GM19193 (cell line): ENCODE measurements around the gene PTCH1.

Experiments
- POLR2A ChIP-seq: IDR thresholded peaks from 4 replicates; pipeline ENCODE4 v1.6.1; 2011; ENCODE audit not compliant: insufficient read depth, insufficient read length; ENCODE audit errors: extremely low read depth

PTCH1 gene

DNA sequence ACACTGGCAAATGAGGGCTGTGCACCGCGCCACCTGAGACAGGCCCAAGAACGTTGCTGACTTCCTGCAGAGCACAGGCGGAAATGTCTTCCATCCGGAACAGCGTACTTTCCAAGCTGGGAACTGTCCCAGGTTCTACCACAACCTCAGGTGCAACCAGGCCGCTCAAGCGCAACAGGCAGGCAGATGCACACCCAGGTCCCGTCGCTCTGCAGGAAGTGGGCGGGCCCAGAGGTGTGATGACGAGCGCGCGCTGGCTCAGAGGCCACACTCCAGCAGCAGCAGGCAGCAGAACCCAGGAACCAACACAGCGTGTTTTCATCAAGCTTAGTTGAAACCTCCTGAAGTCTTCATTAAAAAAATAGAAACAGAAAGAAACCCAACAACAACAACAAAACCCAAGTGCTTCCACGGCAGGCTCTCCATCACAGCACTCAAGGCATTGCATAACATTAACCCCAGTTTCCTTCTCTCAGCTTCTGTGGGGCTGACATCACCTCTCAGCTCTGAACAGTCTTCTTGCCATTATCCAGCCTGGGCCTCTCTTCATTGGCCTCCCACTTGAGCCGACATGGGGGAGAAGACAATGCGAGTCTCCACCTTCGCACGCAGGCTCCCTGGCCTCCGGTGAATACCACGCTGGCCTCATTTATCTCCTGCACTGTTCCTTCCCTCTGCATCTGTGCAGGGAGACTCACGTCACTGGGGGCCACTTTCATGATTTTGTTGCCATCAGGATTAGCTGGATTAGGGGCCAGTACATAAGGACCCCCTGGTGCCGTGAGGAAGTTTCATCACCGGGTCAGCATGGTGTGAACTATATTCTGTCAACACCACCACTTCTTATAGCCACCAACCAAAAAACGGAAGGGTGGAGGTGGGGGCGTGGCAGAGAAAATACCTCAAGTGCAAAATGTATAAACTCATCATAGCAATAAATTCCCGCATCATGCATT, 22.1 kb downstream of the PTCH1 start:
- TF ChIP-seq POLR2A = no peak

DNA sequence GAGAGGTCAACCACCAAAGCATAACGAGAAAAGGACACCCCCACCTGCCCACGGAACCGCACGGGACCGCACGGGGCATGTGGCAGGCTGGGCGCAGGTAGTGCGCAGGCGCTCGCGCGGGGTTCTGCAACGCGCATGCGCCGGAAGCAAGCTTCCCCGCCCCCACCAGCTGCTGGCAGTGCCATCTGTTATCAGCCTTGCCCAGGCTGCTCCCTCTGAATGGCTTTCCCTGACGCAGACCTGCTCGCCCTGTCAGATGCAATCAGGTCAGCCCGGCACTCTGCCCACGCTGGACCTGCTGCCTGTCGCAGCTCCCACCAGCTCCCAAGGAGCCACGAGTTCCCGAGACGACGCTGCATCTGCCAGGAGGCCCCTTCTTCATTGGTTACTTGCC, 22.8 kb downstream of the PTCH1 start:
- no peak for TF ChIP-seq POLR2A

GRCh38 chr9:95493402-95493801, 23.4 kb downstream of the PTCH1 start:
- no peak for TF ChIP-seq POLR2A

DNA sequence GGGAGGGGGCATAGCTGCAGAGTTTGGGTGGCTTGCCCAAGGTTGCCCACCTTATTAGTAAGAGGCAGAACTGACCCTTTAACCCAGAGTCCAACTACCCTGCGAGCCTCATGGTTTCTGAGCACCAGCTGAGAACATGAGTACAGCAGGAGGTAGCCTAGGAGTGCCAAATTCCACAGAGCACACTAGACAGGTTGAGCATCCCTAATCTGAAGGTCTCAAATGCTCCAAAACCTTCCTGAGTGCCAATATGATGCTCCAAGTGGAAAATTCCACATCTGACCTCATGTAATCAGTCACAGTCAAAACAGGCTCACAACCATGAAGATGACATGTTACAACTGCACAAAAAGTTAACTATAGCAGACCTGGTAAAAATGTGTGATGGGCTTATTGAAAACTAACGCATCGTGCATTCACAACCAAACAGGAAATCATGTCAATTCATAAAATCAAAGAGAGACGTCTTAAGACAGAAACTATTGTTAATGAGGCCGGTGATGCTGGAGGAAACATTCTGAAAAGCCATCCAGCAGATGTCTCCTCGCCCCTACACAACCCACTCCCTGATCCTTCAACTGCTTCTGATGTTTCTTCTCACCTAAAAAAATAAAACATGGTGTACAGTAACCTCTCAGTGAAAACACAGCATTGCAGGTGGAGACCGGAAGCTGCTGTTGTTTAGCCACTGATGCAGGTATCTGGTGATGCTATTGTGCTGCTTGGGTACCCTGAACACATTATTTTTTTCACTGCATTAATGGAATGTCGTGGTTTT, 25.0 kb downstream of the PTCH1 start:
- no peak for TF ChIP-seq POLR2A

DNA sequence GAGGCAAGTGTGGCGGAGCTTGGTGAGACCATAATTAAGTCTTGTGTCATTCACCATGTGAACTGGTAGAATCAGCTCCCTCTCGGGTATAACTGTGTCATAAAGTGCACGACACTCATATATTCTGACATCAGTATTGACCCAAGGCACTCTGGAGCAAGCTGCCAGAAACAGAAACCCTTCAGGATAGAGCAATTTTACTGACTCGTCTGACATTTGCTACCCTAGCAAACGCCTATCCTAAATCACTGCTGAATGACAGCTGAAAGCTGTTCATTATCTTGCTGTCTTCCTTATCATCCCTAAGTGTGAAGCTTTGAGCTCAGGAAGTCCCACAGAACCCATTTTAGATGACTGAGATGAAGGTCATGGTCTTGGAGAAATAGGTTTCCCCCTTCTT, 27.8 kb downstream of the PTCH1 start:
- TF ChIP-seq POLR2A = no peak

- TF ChIP-seq POLR2A = no peak
Observed at GRCh38 chr9:95486318-95486717, 30.5 kb downstream of the PTCH1 start.

- no peak for TF ChIP-seq POLR2A
Observed at GRCh38 chr9:95484225-95484624, 32.5 kb downstream of the PTCH1 start.

DNA sequence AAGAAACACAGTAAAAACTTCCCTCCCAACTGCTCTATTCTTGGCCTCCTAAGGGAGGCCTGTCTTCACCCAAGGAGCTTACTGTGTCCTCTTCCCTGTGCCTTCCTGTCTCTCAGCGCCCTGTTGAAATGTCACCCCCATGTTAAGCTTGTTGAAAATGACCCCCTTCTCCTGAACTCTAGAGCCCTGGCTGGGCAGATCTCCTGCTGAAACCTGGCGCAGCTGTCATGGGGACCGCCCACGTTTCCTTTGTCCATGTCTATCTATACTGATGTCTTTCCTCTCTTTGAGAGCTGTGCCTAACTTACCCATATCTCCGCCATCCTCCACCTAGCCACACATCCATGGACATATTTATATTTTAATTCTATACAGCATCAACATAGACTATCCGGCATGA, 33.3 kb downstream of the PTCH1 start:
- no peak for TF ChIP-seq POLR2A

DNA sequence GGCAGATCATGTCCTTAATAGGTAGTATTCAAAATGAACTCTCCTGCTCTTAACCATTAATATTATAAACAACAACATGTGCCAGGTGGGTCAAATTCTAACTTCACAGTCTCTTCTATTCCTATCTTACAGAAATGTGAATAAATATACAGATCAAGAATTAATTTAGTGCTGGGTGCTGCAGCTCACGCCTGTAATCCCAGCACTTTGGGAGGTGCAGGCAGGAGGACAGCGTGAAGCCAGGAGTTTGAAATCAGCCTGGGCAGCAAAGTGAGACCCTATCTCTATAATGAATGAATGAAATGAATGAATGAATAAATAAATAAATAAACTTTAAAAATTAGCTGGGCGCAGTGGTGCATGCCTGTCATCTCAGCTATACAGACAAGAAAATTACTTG, 34.1 kb downstream of the PTCH1 start:
- no peak for TF ChIP-seq POLR2A

DNA sequence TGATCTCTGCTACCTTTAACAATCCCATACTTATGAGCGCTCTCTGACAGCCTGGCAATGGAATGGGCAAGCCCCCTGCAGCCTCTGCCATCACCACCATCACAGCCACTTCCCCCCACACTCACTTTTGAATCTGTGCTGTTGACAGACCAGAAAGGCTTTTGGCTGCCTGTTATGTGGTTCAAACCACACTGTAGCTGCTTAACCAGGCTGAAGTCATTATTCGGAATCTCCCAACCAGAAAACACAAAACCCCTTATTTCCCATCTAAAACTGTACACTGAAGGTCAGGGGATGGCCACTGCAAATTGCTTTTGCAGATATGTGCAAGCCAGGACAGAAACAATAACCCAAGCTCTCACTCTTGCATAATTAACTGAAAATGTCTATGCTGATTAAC, 35.8 kb downstream of the PTCH1 start:
- no peak for TF ChIP-seq POLR2A

- TF ChIP-seq POLR2A = no peak
Observed at GRCh38 chr9:95480346-95480745, 36.4 kb downstream of the PTCH1 start.

DNA sequence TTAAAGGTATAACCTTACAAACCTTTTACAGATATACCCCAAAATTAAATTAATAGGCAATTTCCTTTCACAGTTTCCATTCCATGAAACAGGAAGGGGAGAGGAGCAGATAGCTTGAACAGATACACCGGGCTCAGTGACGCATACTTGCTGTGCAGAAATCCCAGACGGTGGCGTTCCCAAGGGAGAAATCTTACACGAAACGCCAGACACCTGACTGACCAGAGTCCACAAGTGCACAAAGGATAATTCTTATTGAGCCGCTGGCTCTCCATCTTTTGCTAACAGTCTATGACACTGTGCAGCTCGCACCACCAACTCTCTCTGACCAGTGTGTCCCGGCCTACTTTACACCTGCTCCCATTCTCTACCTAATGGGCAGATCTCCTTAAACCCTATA, 37.4 kb downstream of the PTCH1 start:
- TF ChIP-seq POLR2A = no peak

DNA sequence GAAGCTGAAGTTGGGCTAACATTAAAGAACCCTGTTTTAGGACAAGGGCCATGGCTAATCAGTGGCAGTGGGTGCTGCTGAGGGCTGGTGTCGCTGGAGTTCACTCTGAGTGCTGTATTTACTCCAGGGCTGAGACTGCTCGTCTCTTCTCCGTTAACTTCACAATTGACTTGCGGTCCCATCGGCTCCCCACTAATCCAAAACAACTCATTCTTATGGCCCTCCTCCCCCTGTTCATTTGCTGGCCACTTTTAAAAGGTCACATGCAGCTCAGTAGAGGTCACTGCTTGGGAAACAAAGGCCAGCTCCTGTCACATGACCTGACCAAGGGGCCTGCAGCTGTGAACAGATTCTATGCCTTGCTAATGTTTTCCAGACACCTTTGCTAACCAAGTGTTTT, 38.4 kb downstream of the PTCH1 start:
- no peak for TF ChIP-seq POLR2A

DNA sequence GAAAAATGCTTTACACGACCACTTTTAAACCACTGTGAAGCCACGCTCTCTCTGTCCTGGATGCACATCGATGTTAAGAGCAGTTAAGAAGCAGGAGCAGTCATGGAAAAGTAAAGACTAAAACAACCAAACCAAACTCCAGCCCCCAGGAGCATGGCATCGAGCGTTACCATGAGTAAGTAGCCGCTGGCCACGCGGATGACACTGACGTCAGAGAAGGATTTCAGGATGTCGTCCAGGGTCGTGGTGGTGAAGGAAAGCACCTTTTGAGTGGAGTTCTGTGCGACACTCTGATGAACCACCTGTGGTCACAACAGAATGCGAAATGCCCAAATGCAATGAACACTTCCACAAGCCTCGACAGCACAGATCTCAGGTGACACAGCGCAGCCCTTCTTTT, 38.9 kb downstream of the PTCH1 start:
- TF ChIP-seq POLR2A = no peak

DNA sequence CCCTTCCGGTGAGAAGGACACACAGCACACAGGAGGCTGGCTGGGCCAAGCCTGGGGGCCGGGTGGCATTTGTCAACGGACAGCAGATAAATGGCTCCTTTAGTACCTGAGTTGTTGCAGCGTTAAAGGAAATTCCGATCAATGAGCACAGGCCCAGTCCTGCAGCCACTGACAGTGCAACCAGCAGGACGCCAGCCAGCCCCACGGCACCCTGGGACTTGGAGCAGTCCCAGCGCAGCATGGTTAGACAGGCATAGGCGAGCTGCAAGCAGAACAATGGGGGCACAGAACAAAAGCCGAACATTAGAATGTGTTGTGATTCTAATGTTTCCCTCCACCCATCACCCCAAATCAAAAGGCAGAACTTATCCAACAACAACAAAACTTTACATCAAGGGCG, 39.3 kb downstream of the PTCH1 start:
- no peak for TF ChIP-seq POLR2A

GRCh38 chr9:95468791-95469190, 48.0 kb downstream of the PTCH1 start:
- TF ChIP-seq POLR2A = no peak

GRCh38 chr9:95465115-95465514, 51.7 kb downstream of the PTCH1 start:
- no peak for TF ChIP-seq POLR2A
